Left lung (tissue), 10 donors: ENCODE data around the gene SLC6A19. TPM values are rescaled to one million over a fixed set of nuclear protein-coding genes. Genes with fewer than 3 reads are reported as not detected.
"Not testable (repeated sequence)": the region's sequence is repeated elsewhere in the genome, so short reads cannot be mapped to it uniquely, and the experiment has no call there.

Experiments
- ATAC-seq: fragments of 200-7000 bp; cut with Tn5 transposase; one replicate; pipeline ENCODE4 v1.9.1; 2020; ENCODE audit warnings: moderate library complexity
- DNase-seq, 4 donors: peaks; one replicate each; pipeline ENCODE4 v3.0.0-alpha.2; 2013 to 2020
- H3K27ac ChIP-seq, 2 donors: fragments of 200-600 bp; sonication (generic) in 1 of 2; one replicate each; pipeline versions ENCODE4 v1.5.0 to v1.8.0; 2020 to 2021
- H3K27me3 ChIP-seq, 2 donors: fragments of 200-600 bp; sonication (generic) in 1 of 2; one replicate each; pipeline versions ENCODE4 v1.5.0 to v1.8.0; 2020 to 2021
- H3K36me3 ChIP-seq, 2 donors: fragments of 200-600 bp; sonication (generic) in 1 of 2; one replicate each; pipeline versions ENCODE4 v1.5.0 to v1.8.0; 2020 to 2021
- H3K4me1 ChIP-seq, 2 donors: fragments of 200-600 bp; one replicate each; pipeline ENCODE4 v1.8.0; 2021
- H3K4me3 ChIP-seq, 2 donors: fragments of 200-600 bp; sonication (generic) in 1 of 2; one replicate each; pipeline versions ENCODE4 v1.5.0 to v1.8.0; 2020 to 2021; ENCODE audit warnings: mild to moderate bottlenecking in 1 of 2
- H3K9me3 ChIP-seq, 2 donors: fragments of 200-600 bp; sonication (generic) in 1 of 2; one replicate each; pipeline versions ENCODE4 v1.5.0 to v1.8.0; 2020 to 2021
- CTCF ChIP-seq, 2 donors: fragments of 200-600 bp; sonication (generic) in 1 of 2; IDR thresholded peaks; one replicate each; pipeline versions ENCODE4 v1.5.0 to v1.8.0; 2021; ENCODE audit warnings: antibody characterized with exemption in 2 of 2
- intact Hi-C, 2 donors: fragments of 100-400 bp; cut with DNase I; formaldehyde crosslinking; loops; one replicate each; pipeline versions ENCODE4 v1.11.2 to v1.14.2; 2022
- polyA plus RNA-seq, 6 donors: library from polyadenylated mRNA; unstranded; fragments of 120-200 nt; gene quantifications; one replicate each; pipeline ENCODE4 v1.2.1, GENCODE V29; 2013; ENCODE audit not compliant: insufficient read length in 6 of 6
- total RNA-seq, 2 donors: library from RNA; stranded (reverse); fragmentation: NEBNext Ultra II Directional; extraction: Animal tissue kit (Norgen Biotek cat#: 25700); gene quantifications; one replicate each; pipeline ENCODE4 v1.2.1, GENCODE V29; 2021
- donor health status: DM: no; HTN: yes; CAD: no.
- donor health status: DM: no; HTN: no; CAD: no.

Gene SLC6A19
- total and polyA plus RNA-seq, 8 donors, result 0.04 to 0.54 (median 0.19) TPM; not detected in 2

- Histone ChIP-seq H3K27ac (no peak overlapping the region), H3K4me3 (no peak overlapping the region), H3K9me3 (no peaks in the 10 kb centered on the region), H3K27me3 (peaks cover 0 to 58% of the 10 kb centered on the region in 2 donors), H3K36me3 (no peaks in the 10 kb centered on the region), H3K4me1 (no peaks in the 10 kb centered on the region)
- no peak for TF ChIP-seq CTCF (IDR thresholded peaks at IDR 0.05)
- intact Hi-C loops, result no loop called here
- ATAC-seq, result no peak
- DNase-seq, result no peak
These were observed 24.8 kb downstream of the SLC6A19 start for GRCh38 chr5:1226231-1226630.

- no peaks in the 10 kb centered on the region for H3K4me1 ChIP-seq
- intact Hi-C loops, result no loop called here
- H3K27me3 ChIP-seq, result peaks cover 0 to 66% of the 10 kb centered on the region in 2 donors
- ATAC-seq (no peak), DNase-seq (no peak)
- no peaks in the 10 kb centered on the region for H3K36me3 ChIP-seq
- H3K27ac ChIP-seq, result no peak overlapping the region
- no peak for TF ChIP-seq CTCF (IDR thresholded peaks at IDR 0.05)
- H3K9me3 ChIP-seq, result no peaks in the 10 kb centered on the region
- H3K4me3 ChIP-seq, result no peak overlapping the region
These were observed 25.6 kb downstream of the SLC6A19 start for GRCh38 chr5:1226839-1227581.

- ATAC-seq, result peak; percentile 77
- Histone ChIP-seq H3K27me3 (peaks cover 0 to 72% of the 10 kb centered on the region in 2 donors), H3K36me3 (no peaks in the 10 kb centered on the region), H3K4me1 (no peaks in the 10 kb centered on the region), H3K4me3 (no peak overlapping the region), H3K9me3 (no peaks in the 10 kb centered on the region), H3K27ac (no peak overlapping the region)
- intact Hi-C loops, result no loop called here
- DNase-seq, result peak in 1 of 4 donors; percentile 44
- TF ChIP-seq CTCF (IDR thresholded peaks at IDR 0.05), result no peak
These were observed 26.3 kb downstream of the SLC6A19 start for GRCh38 chr5:1227667-1228066.

GRCh38 chr5:1228120-1228519, 26.7 kb downstream of the SLC6A19 start:
- TF ChIP-seq CTCF (IDR thresholded peaks at IDR 0.05), result no peak
- no peaks in the 10 kb centered on the region for H3K36me3 ChIP-seq
- H3K27me3 ChIP-seq, result peaks cover 0 to 76% of the 10 kb centered on the region in 2 donors
- DNase-seq (no peak), ATAC-seq (no peak)
- intact Hi-C loops, result no loop called here
- H3K9me3 ChIP-seq, result no peaks in the 10 kb centered on the region
- no peak overlapping the region for H3K27ac ChIP-seq
- H3K4me1 ChIP-seq, result no peaks in the 10 kb centered on the region
- no peak overlapping the region for H3K4me3 ChIP-seq

- H3K4me1 ChIP-seq, H3K4me3 ChIP-seq, DNase-seq, ATAC-seq, H3K27ac ChIP-seq, H3K36me3 ChIP-seq, H3K9me3 ChIP-seq, intact Hi-C loops: not testable (repeated sequence)
- H3K27me3 ChIP-seq, result peaks cover 0 to 73% of the 10 kb centered on the region in 2 donors
These were observed 27.6 kb downstream of the SLC6A19 start for GRCh38 chr5:1229023-1229422.

- H3K27ac ChIP-seq, result no peak overlapping the region
- no peak for TF ChIP-seq CTCF (IDR thresholded peaks at IDR 0.05)
- intact Hi-C loops, result no loop called here
- H3K36me3 ChIP-seq, result no peaks in the 10 kb centered on the region
- no peak overlapping the region for H3K4me3 ChIP-seq
- peaks cover 0 to 2% of the 10 kb centered on the region in 2 donors for H3K9me3 ChIP-seq
- no peaks in the 10 kb centered on the region for H3K4me1 ChIP-seq
- H3K27me3 ChIP-seq, result peaks cover 0 to 74% of the 10 kb centered on the region in 2 donors
- DNase-seq, result no peak
- ATAC-seq, result no peak
These were observed 28.4 kb downstream of the SLC6A19 start for GRCh38 chr5:1229822-1230221.
